Activated CD4-positive, alpha-beta T cell treated with anti-CD3 and anti-CD28 coated beads for 36 hours (primary cell): ENCODE data around the gene GZF1. TPM values are rescaled to one million over a fixed set of nuclear protein-coding genes. Genes with fewer than 3 reads are reported as not detected.

Source experiments
- ATAC-seq: fragments of 200-7000 bp; cut with Tn5 transposase; one replicate; pipeline ENCODE4 v1.10.0; 2021; ENCODE audit warnings: mild to moderate bottlenecking, moderate library complexity
- CTCF ChIA-PET: fragments of 350-600 bp; sonication (Branson Sonifier 250); formaldehyde crosslinking; loops from one replicate; lab custom pipeline; 2021; ENCODE audit warnings: antibody characterized with exemption; lab: Charles Lee
- POLR2A ChIA-PET: fragments of 350-600 bp; sonication (Branson Sonifier 250); formaldehyde crosslinking; loops from one replicate; lab custom pipeline; 2021; ENCODE audit warnings: antibody characterized with exemption, inconsistent platforms; lab: Charles Lee
- DNase-seq: peaks from one replicate; pipeline ENCODE4 v3.0.0-alpha.2; 2020
- H3K27ac Mint-ChIP-seq: one replicate; pipeline ENCODE4 v1.8.0; 2021; ENCODE audit warnings: mixed read lengths
- H3K27me3 Mint-ChIP-seq: one replicate; pipeline ENCODE4 v1.8.0; 2021; ENCODE audit warnings: mixed read lengths
- H3K36me3 Mint-ChIP-seq: one replicate; pipeline ENCODE4 v1.8.0; 2021; ENCODE audit warnings: low read depth, mixed read lengths
- H3K4me1 Mint-ChIP-seq: one replicate; pipeline ENCODE4 v1.8.0; 2021; ENCODE audit warnings: mixed read lengths
- H3K4me3 Mint-ChIP-seq: one replicate; pipeline ENCODE4 v1.8.0; 2021; ENCODE audit warnings: mild to moderate bottlenecking, moderate library complexity, mixed read lengths
- H3K9me3 Mint-ChIP-seq: one replicate; pipeline ENCODE4 v1.8.0; 2021; ENCODE audit warnings: low read depth, mixed read lengths
- intact Hi-C, 2 experiments: fragments of 100-400 bp; cut with DNase I in 1 of 2; cut with micrococcal nuclease in 1 of 2; formaldehyde crosslinking; loops; one replicate each; pipeline versions ENCODE4 v1.14.2 to v1.15.1; 2022 to 2024; cut with DNase I, micrococcal nuclease
- total RNA-seq, 2 experiments: library from RNA; stranded (reverse); gene quantifications; one replicate each; pipeline ENCODE4 v1.2.3, GENCODE V29; 2021

GZF1 gene
- total RNA-seq, result 1 to 10 TPM; 6.9 to 8.9 TPM

DNA sequence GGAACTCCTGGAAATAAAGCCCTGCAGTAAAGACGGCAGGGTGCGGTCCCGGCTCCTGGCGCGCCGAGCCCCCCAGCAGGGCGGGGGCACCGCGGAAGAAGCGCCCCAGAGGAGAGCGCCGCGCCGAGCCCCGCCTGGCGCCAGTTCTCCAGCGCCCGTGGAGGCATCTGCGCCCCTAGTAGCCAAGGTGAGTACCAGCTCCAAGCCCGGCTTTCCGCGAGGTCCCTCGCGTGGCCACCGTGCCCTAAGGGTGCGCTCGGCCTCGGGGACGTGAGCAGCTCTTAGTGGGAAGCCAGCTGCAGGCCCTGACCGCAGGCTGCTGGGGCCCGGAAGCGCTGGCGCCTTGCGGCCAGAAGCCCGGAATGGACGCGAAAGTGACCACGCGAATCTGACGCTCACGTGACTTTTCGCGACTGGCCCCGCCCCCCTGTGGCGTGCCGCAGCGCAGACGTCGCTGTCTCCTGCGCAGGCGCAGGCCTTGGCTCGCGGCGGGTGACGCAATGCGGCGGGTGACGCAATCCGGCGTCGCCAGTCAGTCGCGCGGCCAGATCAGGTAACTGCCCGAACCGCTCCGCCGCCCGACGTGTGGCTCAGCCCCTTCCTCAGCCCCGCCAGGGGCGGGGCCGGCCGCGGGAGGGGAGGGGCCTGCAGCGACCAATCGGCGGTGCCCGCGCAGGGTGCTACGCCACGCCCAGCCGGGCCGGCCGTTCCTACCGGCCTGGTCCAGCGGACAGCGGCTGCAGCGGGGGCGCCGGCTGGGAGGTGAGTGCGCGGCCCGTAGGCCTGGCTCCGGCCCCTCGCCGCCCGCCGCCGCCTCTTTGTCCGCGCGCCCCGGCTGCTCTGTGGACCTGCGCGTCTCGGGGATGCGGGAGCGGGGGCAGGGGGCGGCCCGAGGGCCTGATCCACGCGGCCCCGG, at the start of gene GZF1:
TSS of gene GZF1 (plus strand) at position 707 of the 916 bp plus-strand sequence. CDS start 2,202 bp downstream, outside the sequence.
- Mint-ChIP-seq H3K4me1 (peaks cover 45% of the 10 kb centered on the region), H3K27me3 (no peaks in the 10 kb centered on the region), H3K4me3 (peak within 1 kb of the TSS; percentile 90), H3K36me3 (peaks cover 17% of the 10 kb centered on the region), H3K27ac (peak within 1 kb of the TSS; percentile 94), H3K9me3 (no peaks in the 10 kb centered on the region)
- CTCF ChIA-PET, result interaction anchor here (1.1 to 1.5 kb wide), 2 partner anchors 9 to 11 kb away, joined by 3 read pairs; partner anchors contain the start of gene NXT1
- DNase-seq (peak; percentile 98), ATAC-seq (peak; percentile 82)
- intact Hi-C loops, result loop anchor here (1.0 to 10.0 kb wide), 5 partner anchors 10 to 1693 kb away; partner anchors contain the start of genes ACSS1 (in 1 of the 2) and NXT1 (in 1 of the 2)
- POLR2A ChIA-PET, result interaction anchor here (1.0 kb wide), 1 partner anchor 12 kb away, joined by 6 read pairs; no protein-coding TSS in a partner anchor

- no peaks in the 10 kb centered on the region for H3K9me3 Mint-ChIP-seq
- CTCF ChIA-PET, result no interaction called here
- no peak for DNase-seq
- POLR2A ChIA-PET, result no interaction called here
- no peaks in the 10 kb centered on the region for H3K4me1 Mint-ChIP-seq
- ATAC-seq, result no peak
- no peaks in the 10 kb centered on the region for H3K36me3 Mint-ChIP-seq
- no peak overlapping the region for H3K4me3 Mint-ChIP-seq
- intact Hi-C loops, result no loop called here
- H3K27ac Mint-ChIP-seq, result no peak overlapping the region
- H3K27me3 Mint-ChIP-seq, result peaks cover 5% of the 10 kb centered on the region
Measured at GRCh38 chr20:23313271-23313670, 48.7 kb upstream of the GZF1 start.

DNA sequence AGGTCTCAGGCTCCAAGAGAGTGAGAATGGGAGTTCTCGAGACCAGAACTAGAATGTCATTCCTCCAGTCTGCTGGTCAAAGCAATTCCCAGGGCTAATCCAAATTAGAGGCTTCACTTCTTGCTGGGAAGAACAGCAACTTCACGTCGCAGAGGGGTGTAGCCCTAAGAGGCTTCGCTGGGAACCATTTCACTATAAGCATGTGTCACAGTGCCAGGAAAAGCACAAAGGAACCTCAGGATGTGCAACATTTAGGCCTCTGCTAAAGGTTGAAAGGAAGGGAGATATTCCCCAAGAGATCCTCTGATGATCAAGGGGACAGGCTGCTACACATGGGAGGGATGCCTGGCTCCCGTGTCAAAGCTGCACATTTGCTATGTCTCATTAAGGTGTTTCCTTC, 47.3 kb upstream of the GZF1 start:
- CTCF ChIA-PET, result no interaction called here

GRCh38 chr20:23315099-23315498, 46.9 kb upstream of the GZF1 start:
- Mint-ChIP-seq H3K27ac (no peak overlapping the region), H3K27me3 (peaks cover 7% of the 10 kb centered on the region), H3K4me3 (no peak overlapping the region), H3K36me3 (no peaks in the 10 kb centered on the region), H3K9me3 (no peaks in the 10 kb centered on the region), H3K4me1 (no peaks in the 10 kb centered on the region)
- ATAC-seq (no peak), DNase-seq (no peak)
- intact Hi-C loops, result no loop called here
- CTCF ChIA-PET, result no interaction called here
- POLR2A ChIA-PET, result no interaction called here

More for the DNA sequence above, 47.3 kb upstream of the GZF1 start:
- Mint-ChIP-seq H3K36me3 (no peaks in the 10 kb centered on the region), H3K27me3 (peaks cover 7% of the 10 kb centered on the region), H3K4me3 (no peak overlapping the region), H3K4me1 (no peaks in the 10 kb centered on the region), H3K9me3 (no peaks in the 10 kb centered on the region), H3K27ac (no peak overlapping the region)
- POLR2A ChIA-PET, result no interaction called here
- DNase-seq (no peak), ATAC-seq (no peak)
- intact Hi-C loops, result no loop called here

DNA sequence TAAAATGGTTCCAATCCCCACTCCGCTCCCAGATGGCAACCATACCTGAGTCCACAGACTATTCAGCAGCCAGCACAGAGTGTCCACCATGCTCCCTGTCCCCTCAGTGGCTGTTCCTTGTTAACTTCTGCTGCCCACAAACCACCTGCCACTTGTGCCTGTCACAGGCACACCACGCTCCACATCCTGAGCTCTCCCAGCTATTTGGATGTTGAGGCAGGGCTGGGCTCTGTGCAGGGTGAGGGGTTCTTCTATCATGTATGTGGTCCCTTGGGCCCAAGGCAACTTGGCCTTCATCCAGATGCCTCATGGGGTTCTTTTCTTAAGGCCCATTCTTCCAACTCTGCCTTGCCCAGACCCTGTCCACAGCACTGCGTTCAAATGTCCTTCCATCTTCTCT, 45.4 kb upstream of the GZF1 start:
- H3K27me3 Mint-ChIP-seq, result peaks cover 3% of the 10 kb centered on the region
- no peak overlapping the region for H3K27ac Mint-ChIP-seq
- no peaks in the 10 kb centered on the region for H3K9me3 Mint-ChIP-seq
- no peaks in the 10 kb centered on the region for H3K36me3 Mint-ChIP-seq
- POLR2A ChIA-PET, result no interaction called here
- H3K4me3 Mint-ChIP-seq, result no peak overlapping the region
- intact Hi-C loops, result no loop called here
- CTCF ChIA-PET, result no interaction called here
- no peak for ATAC-seq
- no peaks in the 10 kb centered on the region for H3K4me1 Mint-ChIP-seq
- no peak for DNase-seq

DNA sequence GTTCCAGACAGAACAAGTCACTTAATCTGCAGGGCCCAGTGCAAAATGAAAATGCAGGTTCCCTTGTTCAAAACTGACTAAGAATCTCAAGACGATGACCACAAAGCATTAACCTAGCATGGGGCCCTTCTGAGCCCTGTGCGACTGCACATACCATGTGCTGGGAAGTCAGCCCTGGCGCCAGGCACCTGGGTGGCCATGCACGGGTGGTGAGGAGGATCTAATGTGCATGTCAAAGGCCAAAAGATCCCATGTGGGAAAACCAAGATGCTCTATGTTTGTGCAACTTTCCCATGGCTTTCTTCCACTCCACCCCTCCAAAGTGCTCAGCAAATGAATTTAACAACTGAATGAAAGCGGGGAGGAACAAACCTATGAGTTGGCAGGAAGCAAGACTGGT, 44.9 kb upstream of the GZF1 start:
- no peaks in the 10 kb centered on the region for H3K36me3 Mint-ChIP-seq
- H3K4me1 Mint-ChIP-seq, result no peaks in the 10 kb centered on the region
- POLR2A ChIA-PET, result no interaction called here
- CTCF ChIA-PET, result no interaction called here
- no peaks in the 10 kb centered on the region for H3K9me3 Mint-ChIP-seq
- H3K4me3 Mint-ChIP-seq, result no peak overlapping the region
- H3K27ac Mint-ChIP-seq, result no peak overlapping the region
- DNase-seq (no peak), ATAC-seq (no peak)
- H3K27me3 Mint-ChIP-seq, result peaks cover 2% of the 10 kb centered on the region
- intact Hi-C loops, result no loop called here

- Mint-ChIP-seq H3K36me3 (no peaks in the 10 kb centered on the region), H3K4me1 (no peaks in the 10 kb centered on the region), H3K27ac (no peak overlapping the region), H3K9me3 (no peaks in the 10 kb centered on the region), H3K27me3 (peaks cover 2% of the 10 kb centered on the region), H3K4me3 (no peak overlapping the region)
- DNase-seq, result no peak
- CTCF ChIA-PET, result no interaction called here
- no peak for ATAC-seq
- intact Hi-C loops, result no loop called here
- POLR2A ChIA-PET, result no interaction called here
Measured at GRCh38 chr20:23318347-23318746, 43.6 kb upstream of the GZF1 start.

DNA sequence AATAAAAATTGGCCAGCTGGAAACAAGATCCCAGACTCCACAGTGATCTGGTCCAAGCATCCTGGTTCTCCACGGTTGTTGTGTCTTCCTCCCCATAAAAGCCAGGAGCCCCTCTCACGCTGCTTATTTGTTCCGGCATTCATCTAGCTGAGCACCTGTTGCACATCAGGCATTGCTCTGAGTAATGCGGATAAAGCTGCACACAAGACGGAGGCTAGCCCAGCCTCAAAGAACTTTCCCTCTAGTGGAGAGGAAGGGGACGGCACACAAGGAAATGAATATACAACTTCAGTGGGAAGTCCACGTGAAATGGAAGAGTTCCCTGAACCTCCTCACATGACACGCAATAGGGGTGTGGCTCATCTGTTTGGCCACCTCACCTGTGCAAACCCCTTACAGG, 41.7 kb upstream of the GZF1 start:
- Mint-ChIP-seq H3K27ac (no peak overlapping the region), H3K9me3 (no peaks in the 10 kb centered on the region), H3K36me3 (no peaks in the 10 kb centered on the region), H3K4me1 (no peaks in the 10 kb centered on the region), H3K27me3 (peaks cover 2% of the 10 kb centered on the region), H3K4me3 (no peak overlapping the region)
- intact Hi-C loops, result no loop called here
- CTCF ChIA-PET, result interaction anchor here (0.7 kb wide), 1 partner anchor 19 kb away, joined by 3 read pairs; no protein-coding TSS in a partner anchor
- POLR2A ChIA-PET, result no interaction called here
- no peak for DNase-seq
- ATAC-seq, result no peak

GRCh38 chr20:23325107-23325506, 36.9 kb upstream of the GZF1 start:
- H3K9me3 Mint-ChIP-seq, result no peaks in the 10 kb centered on the region
- H3K27ac Mint-ChIP-seq, result no peak overlapping the region
- ChIA-PET CTCF (no interaction called here), POLR2A (no interaction called here)
- intact Hi-C loops, result no loop called here
- H3K4me3 Mint-ChIP-seq, result no peak overlapping the region
- no peaks in the 10 kb centered on the region for H3K36me3 Mint-ChIP-seq
- H3K4me1 Mint-ChIP-seq, result no peaks in the 10 kb centered on the region
- ATAC-seq, result no peak
- H3K27me3 Mint-ChIP-seq, result no peaks in the 10 kb centered on the region
- no peak for DNase-seq

DNA sequence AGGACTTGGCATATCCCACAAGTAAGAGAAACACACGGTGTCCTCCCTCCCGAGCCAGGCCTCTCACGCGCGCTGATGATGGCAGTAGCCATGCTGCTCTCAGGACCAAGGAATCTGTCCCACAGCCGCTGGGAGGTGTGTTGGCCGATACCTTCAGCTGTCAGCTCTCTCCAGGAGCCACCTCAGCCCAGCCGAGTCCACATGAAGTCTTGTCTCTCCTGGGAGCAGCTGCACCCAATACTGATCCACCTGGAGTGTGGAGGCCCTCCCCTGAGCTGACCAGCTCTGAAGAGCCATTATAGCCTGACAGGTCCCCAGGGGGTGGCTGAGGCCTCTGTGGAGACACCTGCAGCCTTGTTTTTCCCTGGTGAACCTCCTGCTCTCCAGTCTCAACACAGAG, 35.2 kb upstream of the GZF1 start:
- Mint-ChIP-seq H3K27me3 (no peaks in the 10 kb centered on the region), H3K4me1 (no peaks in the 10 kb centered on the region), H3K9me3 (no peaks in the 10 kb centered on the region), H3K4me3 (no peak overlapping the region), H3K36me3 (no peaks in the 10 kb centered on the region), H3K27ac (no peak overlapping the region)
- intact Hi-C loops, result no loop called here
- ChIA-PET POLR2A (no interaction called here), CTCF (no interaction called here)
- DNase-seq (no peak), ATAC-seq (no peak)

- ChIA-PET POLR2A (no interaction called here), CTCF (no interaction called here)
- H3K9me3 Mint-ChIP-seq, result no peaks in the 10 kb centered on the region
- no peak overlapping the region for H3K4me3 Mint-ChIP-seq
- H3K4me1 Mint-ChIP-seq, result no peaks in the 10 kb centered on the region
- no peak for ATAC-seq
- DNase-seq, result no peak
- intact Hi-C loops, result no loop called here
- H3K27me3 Mint-ChIP-seq, result no peaks in the 10 kb centered on the region
- H3K36me3 Mint-ChIP-seq, result no peaks in the 10 kb centered on the region
- H3K27ac Mint-ChIP-seq, result no peak overlapping the region
Measured at GRCh38 chr20:23327617-23328333, 34.2 kb upstream of the GZF1 start.
